PC-9 (cell line): Measurements from ENCODE around the gene ZFP1.

Experiments used
- EZH2 ChIP-seq: fragments of 200-600 bp; sonication (generic); IDR thresholded peaks from 2 replicates; pipeline ENCODE4 v1.8.0; 2017; ENCODE audit warnings: antibody characterized with exemption, low read depth
- TF ChIP-seq, protein P1 (sequence below): fragments of 200-600 bp; sonication (generic); conservative IDR thresholded peaks from 2 replicates; pipeline ENCODE4 v1.6.1; 2017; ENCODE audit warnings: mixed run types, antibody characterized with exemption, mild to moderate bottlenecking, moderate library complexity

GRCh38 chr16:75217389-75217851 lies 69.1 kb downstream of the ZFP1 start:
- TF ChIP-seq, protein P1, sequence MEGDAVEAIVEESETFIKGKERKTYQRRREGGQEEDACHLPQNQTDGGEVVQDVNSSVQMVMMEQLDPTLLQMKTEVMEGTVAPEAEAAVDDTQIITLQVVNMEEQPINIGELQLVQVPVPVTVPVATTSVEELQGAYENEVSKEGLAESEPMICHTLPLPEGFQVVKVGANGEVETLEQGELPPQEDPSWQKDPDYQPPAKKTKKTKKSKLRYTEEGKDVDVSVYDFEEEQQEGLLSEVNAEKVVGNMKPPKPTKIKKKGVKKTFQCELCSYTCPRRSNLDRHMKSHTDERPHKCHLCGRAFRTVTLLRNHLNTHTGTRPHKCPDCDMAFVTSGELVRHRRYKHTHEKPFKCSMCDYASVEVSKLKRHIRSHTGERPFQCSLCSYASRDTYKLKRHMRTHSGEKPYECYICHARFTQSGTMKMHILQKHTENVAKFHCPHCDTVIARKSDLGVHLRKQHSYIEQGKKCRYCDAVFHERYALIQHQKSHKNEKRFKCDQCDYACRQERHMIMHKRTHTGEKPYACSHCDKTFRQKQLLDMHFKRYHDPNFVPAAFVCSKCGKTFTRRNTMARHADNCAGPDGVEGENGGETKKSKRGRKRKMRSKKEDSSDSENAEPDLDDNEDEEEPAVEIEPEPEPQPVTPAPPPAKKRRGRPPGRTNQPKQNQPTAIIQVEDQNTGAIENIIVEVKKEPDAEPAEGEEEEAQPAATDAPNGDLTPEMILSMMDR: no peak
- TF ChIP-seq EZH2: no peak
